Measurements from ENCODE around the gene STK10.
"Not testable (repeated sequence)": the region's sequence is repeated elsewhere in the genome, so short reads cannot be mapped to it uniquely, and the experiment has no call there.

STK10 gene

DNA sequence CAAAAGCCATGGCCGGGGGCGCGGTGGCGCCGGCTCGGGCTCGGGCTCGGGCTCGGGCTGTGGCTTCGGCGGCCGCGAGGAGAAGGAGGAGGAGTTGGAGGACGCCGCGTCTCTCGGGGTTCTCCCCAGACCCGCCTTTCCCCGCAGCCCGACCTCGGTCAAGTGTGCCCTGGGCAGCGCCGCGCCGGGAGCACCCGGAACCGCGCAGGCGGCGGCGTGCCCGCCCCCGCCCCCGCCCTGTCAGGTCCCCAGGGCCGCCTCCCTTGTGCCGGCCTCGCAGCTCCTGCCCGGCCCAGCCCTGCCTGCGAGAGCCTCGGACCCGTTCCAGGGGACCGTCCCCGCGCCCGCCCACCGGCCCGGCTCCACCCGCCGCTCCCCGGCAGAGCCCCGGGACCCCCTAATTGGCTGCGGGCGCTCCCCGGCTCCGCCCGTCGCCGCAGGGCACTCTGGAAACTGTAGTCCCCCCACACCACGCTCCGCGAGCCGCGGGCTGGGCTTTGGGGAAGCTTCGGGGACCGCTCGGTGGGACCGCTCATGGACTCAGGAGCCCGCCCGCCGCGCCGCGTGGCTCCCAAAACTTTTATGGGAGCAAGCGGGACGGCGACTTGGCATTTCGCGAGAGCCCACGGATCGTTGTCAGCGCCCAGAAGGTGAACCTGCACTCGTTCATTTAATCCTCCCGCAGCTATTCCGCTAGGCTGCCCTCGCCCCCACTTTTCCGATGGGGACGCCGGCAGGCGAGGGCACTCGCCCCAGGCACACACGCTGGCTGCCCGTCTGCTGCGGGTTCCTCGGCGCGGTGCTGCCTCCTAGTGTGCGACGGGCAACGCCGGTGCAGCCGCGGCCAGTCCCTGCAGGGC is at the start of gene STK10:
Gene STK10 (minus strand): TSS at position 192 of the 860 bp plus-strand sequence. CDS start 182 bp downstream, at position 10.
- peak; percentile 84 for DNase-seq (ENCODE audit: low read depth)

DNA sequence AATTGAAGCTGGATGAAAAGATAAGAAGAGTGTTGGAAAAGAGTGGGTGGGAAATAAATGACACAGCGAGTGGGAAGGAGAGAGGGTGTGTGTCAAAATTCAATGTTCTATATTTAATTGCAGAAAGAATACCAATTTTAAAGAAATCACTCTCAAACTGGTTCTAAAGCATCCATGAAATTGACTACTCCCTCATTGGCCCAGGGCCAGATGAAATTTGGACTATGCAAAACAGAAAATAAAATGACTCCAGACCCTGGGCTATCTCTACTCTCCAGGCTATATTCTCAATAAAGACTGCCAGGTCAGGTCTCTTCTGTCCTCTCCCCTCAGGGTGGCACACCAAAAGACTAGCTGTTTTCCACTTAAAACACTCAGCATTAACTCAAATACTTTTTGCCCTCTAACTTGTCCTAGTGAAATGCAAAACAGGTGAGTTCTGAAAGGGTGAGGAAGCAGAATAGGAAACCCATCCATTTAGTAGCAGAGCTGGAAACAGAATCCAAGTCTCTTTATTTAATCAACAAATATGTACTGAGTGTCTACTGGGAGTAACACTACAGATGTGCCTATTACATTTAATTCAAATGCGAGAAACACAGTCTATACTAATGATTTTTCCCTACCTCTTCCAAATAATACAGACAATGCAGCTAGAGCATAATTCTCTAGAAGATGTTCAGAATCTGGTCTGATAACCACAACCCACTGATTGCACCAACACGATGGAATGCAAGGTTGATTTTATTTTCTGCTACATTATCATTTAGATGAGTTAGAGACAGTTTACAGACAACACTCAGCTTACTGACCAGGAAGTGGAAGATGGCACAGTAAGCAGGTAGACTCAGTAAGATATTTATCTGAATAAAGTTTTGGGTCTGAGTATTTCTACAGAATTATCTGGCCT is 48.1 kb upstream of the STK10 start:
- no peak for DNase-seq (ENCODE audit: low read depth)

DNA sequence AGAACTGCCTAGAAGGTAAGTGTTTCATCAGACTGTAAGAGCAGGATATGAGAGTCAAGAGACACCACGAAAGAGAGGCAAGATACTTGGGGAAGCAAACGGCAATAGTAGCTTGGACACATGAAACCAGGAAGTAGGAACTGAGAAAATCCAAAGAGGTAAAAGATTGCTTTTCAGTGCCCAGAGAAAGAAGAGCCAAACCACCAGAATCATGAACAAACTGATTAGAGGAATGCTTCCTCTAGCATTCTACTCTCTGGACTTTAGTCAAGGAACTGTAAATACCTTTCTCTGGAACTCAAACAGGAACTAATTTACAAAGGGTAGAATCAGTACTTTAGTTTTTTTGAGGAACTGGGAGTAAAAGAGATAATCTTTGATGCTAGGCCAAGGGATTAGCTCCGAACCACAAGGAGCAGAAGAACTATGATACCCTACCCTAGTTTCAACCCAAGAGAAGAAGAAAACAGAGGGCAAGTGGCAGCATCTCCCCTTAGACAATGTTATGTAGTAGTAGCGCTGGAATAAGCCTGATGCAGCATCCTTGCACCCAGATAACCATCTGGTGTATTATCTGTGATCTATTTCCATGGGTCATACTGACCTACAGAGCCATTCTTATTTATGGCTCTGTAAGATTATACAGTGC is 47.2 kb upstream of the STK10 start:
- no peak for DNase-seq (ENCODE audit: low read depth)

DNA sequence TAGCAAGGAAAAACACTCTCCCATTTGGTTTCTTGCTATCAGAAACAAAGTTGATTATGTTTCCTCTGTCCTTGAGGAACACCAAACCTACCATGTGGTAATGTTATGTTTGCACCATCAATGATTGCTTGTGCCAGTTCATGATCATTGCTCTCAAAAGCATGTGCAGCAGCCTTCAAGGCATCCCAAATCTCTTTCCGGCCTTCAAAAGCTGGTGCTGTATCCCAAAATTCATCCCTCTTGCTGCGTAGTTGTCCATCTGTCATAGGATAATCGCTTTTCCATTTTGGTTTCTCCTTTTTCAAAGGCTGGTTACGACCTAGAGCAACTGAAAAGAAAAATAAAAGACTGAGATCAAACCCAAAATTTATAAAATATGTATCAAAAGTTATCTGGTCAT is 46.0 kb upstream of the STK10 start:
- DNase-seq (ENCODE audit: low read depth) = no peak

DNA sequence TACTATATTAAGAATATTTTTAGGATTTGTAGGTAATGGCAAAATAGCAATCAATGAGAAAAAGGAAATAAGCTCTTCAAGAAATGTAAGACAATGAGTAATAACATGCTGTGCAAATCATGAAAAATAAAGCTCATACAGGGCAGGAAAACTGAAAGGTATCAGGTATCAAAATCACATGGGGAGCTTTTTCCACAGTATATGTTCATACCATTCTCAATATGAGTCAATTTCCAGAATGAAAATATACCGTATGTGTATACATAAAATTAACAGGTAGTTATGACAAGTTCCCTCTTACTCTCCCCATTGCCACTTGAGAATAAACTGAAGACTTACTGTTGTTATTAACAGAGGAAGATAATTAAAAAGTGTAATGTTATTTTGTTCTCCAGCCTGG is 41.9 kb upstream of the STK10 start:
- no peak for DNase-seq (ENCODE audit: low read depth)

DNA sequence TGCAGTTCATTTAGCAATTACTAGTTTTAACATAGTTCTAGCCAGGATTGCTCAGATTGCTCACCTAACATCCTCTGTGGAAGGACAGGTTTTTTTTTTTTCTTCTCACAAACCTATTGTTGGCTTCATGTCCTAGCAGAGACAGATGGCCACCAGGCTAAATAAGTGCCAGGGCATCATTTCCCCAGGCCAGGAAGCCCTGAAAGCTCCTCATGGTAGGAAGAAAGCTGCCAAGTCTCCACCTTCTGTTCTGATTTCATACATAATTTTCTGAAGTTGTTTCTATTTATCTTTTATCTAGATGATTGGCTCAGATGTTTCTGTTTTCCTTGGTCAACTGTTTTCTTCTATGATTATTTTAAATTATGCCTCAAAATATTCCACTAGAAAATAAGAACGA is 37.0 kb upstream of the STK10 start:
- DNase-seq (ENCODE audit: low read depth) = no peak

DNA sequence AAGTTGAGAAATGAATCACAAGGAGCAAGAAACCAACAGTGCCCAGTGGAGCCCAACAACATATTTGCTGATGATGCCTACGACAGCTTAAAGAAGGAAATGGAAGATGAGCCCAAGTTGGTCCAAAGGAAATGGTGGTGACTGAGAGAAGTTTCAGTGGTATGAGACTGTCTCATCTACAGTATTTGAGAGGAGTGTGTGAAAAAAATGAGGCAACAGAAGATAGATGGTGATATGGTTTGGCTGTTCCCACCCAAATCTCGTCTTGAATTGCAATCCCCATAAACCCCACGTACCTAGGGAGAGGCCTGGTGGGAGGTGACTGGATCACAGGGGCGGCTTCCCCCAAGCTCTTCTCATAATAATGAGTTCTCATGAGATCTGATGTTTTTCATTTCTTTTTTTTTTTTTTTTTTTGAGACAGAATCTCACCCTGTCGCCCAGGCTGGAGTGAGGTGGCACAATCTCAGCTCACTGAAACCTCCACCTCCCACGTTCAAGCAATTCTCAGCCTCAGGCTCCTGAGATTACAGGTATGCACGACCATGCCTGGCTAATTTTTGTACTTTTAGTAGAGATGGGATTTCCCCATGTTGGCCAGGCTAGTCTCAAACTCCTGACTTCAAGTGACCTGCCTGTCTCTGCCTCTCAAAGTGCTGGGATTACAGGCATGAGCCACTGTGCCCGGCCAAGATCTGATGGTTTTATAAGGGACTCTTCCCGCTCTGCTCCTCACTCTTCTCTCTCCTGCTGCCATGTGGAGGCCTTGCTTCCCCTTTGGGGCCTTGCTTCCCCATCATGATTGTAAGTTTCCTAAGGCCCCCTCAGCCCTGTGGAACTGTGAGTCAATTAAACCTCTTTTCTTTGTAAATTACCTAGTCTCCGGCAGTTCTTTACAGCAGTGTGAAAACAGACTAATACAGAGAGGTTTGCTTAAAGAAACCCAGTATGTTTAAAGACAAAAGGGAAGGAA is 36.2 kb upstream of the STK10 start:
- peak; percentile 48 for DNase-seq (ENCODE audit: low read depth)

DNA sequence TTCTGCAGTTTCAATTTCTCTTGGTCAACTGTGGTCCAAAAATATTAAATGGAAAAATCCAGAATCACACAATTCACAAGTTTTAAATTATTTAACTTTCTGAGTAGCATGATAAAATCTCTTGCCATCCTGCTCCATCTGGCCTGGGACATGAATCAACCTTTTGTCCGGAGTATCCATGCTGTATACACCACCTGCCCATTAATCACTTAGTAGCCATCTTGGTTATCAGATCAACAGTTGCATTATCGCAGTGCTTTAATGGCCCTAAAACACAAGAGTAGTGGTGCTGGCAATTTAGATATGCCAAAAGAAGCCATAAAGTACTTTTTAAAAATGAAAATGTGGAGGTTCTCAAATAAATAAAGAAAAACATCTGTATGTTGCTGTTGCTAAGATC is 31.3 kb upstream of the STK10 start:
- no peak for DNase-seq (ENCODE audit: low read depth)

DNA sequence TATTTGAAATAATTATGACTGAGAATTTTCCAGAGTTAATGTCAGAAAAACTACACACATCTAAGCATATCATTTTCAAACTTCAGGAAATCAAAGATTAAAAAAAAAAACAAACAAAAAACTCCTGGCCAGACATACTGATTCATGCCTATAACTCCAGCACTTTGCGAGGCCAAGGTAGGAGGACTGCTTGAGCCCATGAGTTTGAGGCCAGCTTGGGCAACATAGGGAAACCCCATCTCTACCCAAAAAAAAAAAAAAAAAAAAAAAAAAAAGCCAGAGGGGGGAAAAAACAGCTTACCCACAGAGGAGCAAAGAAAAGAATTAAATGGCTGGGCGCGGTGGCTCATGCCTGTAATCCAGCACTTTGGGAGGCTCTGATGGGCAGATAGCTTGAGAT is 28.3 kb upstream of the STK10 start:
- DNase-seq (ENCODE audit: low read depth) = no peak

DNA sequence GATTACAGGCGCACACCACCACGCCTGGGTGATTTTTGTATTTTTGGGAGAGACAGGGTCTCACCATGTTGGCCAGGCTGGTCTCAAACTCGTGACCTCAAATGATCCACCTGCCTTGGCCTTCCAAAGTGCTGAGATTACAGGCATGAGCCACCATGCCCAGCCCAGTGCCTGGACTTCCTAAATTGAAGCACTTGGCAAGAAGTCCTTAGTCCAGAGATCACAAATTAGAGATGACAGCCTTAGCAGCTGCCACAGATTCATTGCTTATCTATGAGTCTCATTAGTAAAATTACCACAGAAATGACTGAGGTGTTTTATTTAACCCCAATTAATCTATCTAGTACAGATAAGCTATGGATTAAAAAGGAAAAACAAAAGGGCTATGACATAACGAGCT is 25.1 kb upstream of the STK10 start:
- DNase-seq (ENCODE audit: low read depth) = no peak

DNA sequence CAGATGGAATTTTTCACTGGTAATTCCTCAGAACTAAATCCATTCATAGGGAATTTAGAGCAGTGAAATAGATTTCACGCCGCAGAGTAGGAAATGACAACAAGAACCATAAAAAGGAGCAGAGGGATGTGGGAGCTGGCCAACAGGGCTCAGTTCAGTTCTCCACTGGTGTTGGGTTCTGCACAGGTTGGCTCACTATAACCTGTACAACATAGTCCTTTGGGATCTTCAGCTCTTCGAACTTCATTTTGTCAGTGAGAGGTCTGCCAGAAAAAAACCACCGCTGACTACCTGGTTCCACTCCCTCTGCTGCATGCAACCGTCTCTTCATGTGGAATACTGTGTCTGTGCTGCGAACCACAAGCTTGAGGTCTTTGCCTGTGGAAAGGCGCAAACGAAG is 23.7 kb upstream of the STK10 start:
- DNase-seq (ENCODE audit: low read depth) = no peak

DNA sequence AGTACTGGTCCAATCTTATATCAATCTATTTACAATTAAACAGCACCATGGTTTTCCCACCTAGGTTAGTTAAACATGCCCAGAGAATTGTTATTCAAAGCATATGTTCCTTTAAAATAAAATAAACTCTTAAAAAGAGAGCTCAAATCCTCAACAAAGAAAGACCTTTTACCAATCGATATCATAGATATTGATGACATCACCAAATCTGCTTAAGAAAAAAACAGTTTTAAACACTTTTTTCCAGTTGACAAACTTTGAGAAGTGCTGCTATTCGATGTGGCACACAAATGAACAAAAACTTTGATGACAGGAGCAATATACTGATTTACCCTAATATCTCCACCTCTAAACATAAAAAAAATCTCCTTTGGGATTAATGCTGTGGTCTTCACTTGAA is 21.7 kb upstream of the STK10 start:
- no peak for DNase-seq (ENCODE audit: low read depth)

DNA sequence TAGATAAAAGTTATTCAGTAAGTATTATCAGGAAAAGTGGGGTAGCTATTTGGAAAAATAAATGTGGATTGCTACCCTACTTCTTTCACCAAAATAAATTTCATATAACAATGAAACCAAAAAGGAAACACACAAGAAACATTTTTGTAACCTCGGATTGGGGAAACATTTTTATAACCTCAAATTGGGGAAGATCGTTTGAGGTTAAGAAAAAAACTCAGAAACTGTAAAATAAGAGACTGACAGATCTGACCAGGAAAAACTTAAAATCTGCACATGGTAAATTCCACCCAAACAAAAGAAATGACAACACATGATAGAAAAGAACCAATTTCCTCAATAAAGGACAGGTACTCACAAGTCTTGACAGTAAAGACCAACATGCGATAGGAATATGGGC is 19.5 kb upstream of the STK10 start:
- DNase-seq (ENCODE audit: low read depth) = no peak

DNA sequence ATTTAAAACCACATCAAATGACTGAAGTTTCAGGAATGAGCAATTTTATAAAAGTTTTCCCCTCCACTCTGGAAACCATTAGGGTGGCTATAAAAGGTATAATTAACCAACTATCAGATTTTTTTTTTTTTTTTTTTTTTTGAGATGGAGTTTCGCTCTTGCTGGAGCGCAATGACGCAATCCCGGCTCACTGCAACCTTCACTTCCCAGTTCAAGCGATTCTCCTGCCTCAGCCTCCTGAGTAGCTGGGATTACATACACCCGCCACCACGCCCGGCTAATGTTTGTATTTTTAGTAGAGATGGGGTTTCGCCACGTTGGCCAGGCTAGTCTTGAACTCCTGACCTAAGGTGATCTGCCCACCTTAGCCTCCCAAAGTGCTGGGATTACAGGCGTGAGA is 18.0 kb upstream of the STK10 start:
- DNase-seq (ENCODE audit: low read depth) = not testable (repeated sequence)

DNA sequence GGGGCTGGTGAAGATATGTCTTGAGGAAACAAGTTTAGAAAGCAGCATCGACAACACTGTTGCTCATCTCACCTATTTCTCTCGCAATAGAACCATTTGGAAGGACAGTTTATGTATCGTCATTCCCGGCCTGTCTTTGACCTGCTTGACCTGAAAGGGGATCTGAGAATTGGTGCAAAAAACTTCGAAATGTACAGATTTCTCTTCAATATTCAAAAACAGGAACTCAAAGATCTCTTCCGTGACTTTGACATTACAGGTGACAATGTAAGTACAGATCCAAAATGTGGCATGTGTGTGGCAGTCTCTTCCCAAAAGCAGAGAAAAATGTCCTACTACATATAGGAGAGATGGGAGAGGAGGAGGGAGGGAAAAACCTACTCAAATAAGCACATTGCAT is 12.5 kb upstream of the STK10 start:
- no peak for DNase-seq (ENCODE audit: low read depth)

DNA sequence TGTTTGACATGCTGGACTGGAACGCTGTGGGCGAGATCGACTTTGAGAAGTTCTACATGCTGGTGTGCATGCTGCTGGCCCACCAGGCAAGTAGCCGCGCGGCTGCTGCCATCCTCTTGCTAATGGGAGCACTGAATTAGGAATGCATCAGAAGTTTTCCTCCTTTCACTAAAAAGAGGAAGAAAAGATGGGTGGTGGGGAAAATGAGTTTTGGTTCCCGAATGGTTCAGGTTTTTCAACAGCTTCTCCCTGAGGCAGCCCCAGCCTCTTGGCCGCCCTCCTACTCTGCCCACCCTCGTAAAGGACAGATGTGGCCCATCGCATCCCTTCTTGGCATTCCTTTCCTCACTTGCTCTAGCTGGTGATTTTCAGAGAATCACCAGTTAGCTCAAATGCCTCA is 11.4 kb upstream of the STK10 start:
- DNase-seq (ENCODE audit: low read depth) = no peak

DNA sequence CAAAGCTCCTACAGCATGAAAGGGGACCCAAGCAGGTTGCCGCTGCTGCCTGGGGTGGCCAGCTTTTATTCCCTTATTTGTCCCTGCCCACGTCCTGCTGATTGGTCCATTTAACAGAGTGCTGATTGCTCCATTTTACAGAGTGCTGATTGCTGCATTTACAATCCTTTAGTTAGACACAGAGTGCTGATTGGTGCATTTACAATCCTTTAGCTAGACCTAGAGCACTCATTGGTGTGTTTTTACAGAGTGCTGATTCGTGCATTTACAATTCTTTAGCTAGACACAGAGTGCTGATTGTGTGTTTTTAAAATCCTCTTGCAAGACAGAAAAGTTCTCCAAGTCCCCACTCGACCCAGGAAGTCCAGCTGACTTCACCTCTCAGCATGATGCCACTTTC is 9.8 kb upstream of the STK10 start:
- not testable (repeated sequence) for DNase-seq (ENCODE audit: low read depth)

DNA sequence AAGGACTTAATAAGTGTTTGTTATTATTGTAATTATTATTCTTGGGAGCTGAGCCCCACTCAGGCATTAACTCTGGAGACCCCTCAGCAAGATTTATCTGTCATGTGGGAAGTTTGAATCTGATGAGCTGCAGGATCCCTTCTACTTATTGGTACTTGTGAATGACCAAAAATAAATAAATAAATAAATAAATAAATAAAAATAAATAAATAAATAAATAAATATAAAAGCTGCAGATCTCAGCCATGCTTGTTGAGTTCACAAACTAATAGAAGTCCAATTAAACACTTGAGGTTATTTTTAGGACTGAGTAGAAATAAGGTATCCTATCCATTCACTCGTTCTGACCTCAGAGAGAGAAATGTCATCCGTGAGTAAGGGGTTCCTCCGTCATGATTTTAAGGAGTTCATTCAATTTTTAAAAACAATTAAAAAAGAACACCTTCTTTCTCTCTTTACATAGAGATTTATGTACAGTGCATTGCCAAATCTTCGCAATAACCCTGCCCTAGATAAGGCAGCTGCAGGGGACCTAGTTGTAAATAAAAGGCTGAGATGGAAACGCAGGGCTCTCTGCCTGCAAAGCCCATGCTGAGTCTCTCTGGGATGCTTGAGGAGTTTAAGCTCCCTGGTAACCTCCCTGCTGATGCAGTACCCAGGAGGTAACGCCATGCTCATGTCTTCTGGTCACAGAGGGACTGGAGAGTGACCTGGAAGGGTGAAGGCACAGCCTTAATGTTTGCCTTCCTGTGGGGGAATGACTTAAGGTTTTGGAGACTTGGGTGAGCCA is 7.2 kb upstream of the STK10 start:
- no peak for DNase-seq (ENCODE audit: low read depth)

DNA sequence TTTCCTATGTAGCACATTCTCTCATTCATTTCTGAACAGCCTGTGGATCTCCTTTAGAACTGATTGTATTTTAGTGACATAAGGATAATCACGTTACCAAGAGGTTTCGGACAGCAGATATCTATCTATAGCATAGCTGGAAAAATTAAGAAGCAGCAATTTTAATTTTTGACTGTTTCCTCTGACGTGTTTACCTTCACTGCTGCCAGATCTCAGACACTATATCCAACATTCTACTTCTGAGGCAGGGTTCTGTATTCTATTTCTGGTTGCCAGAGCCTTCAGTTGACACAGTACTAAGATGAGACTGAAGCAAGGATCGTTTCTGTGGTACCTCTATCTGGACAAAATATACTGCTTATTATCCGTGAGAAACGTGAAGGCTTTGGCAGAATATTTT is 5.8 kb upstream of the STK10 start, which contains the start of gene EFCAB9:
Gene EFCAB9 (plus strand): TSS at position 301 of the 400 bp plus-strand sequence. CDS start 1 bp downstream, at position 302.
- DNase-seq (ENCODE audit: low read depth) = no peak

DNA sequence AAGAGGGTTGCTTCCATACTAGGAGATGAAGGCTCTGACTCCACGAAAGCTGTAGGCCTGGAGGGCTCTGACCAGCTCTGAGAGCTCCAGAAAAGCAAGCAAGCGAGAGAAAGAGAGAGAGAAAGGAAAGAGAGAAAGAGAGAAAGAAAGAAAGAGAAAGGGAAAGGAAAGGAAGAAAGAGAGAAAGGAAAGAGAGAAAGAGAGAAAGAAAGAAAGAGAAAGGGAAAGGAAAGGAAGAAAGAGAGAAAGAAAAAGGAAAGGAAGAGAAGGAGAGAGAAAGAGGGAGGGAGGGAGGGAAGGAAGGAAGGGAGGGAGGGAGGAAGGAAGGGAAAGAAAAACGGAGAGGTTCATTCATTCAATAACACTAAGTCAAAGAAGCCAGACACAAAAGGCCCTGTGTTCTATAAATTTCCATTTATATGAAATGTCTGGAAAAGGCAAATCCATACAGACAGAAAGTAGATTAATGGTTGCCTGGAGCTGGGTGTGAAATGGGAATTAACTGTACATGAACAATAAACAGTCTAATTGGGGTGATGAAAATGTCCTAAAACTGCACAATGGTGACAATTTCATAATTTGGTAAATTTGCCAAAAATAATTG is 1.8 kb upstream of the STK10 start:
- no peak for DNase-seq (ENCODE audit: low read depth)

Measured in activated T-cell treated with anti-CD3 and anti-CD28 coated beads for 24 hours (primary cell).